GM19397 (cell line): ENCODE measurements around the gene TTC4.

Experiments used
- ATAC-seq: cut with Tn5 transposase; IDR thresholded peaks from one replicate; pipeline ENCODE4 v1.9.1; 2021; ENCODE audit warnings: mild to moderate bottlenecking, moderate library complexity; ENCODE audit not compliant: unreplicated experiment

TTC4 gene

GRCh38 chr1:54781023-54781723 is 65.5 kb downstream of the TTC4 start:
- ATAC-seq, result no peak

- ATAC-seq, result no peak
These were observed 66.5 kb downstream of the TTC4 start for GRCh38 chr1:54782156-54782555.

GRCh38 chr1:54782588-54782987 is 66.9 kb downstream of the TTC4 start:
- ATAC-seq, result no peak

GRCh38 chr1:54784066-54784465 is 68.4 kb downstream of the TTC4 start:
- ATAC-seq, result no peak

DNA sequence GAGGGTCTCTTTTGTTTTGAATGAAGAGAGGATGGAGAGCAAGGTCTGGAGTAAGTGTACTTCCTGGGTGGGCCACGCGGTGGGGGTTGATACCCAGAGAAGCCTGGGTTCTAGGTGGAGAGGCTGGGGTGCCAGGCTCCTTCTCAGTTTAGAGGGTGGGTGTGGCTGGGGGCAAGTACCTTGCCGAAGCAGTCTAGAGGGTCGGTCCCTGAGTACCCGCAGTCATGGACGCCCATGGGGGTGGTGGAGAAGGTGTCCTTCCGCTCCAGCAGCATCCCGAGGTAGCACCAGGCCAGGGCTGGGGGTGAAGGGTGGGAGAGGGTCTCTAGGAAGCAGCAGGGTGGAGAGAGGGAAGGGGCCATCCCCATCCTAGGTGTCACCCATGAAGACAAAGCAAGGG is 71.1 kb downstream of the TTC4 start:
- ATAC-seq, result no peak

DNA sequence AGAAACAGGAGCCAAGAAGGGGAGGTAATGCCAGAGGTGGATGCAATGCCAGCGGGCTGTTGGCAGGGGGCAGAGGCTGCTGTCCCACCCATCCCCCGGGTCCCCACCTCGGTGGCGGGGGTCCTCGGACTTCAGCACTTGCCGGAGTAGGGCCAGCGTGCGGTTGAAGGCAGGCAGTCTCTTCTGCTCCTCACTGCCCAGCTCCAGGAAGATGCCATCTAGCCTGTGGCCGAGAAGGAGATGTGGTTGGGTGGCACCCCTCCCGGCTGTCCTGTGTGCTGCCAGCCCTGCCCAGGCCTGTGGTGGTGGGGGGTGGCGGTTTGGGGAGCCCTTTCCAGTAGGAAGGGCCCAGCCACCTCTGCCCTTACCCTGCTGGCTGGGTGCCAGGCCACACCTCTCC is 71.9 kb downstream of the TTC4 start:
- ATAC-seq, result no peak

DNA sequence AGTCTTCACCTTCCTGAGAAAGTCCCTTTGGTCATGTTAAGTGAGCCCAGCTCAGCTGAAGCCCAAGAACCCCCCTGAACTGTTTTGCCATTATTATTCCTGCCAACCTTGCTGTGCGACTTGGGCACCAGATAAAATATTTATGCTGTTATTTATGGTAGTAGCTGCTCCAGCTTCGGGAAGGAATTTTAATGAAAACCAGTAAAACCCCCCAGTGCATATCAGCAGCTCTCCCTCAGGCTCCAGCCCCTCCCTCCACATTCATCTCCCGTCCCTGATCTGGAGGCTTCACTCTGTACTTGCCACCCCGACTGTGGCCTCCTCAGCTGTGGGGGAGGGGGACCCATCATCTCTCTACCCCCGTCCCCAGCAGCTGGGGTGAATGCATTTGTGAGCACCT is 72.8 kb downstream of the TTC4 start:
- no peak for ATAC-seq

GRCh38 chr1:54791880-54792522 is 76.3 kb downstream of the TTC4 start:
- ATAC-seq, result no peak
